OCI-LY1 (cell line): ENCODE measurements around the gene PRKCE.

Experiments used
- H2AFZ ChIP-seq: fragments of 200-600 bp; sonication (generic), shearing (Covaris generic); 2 replicates; pipeline ENCODE4 v1.6.0; 2014; ENCODE audit warnings: antibody characterized with exemption, mild to moderate bottlenecking, low read length
- H3F3A ChIP-seq: fragments of 200-600 bp; sonication (generic), shearing (Covaris generic); 2 replicates; pipeline ENCODE4 v1.6.0; 2014; ENCODE audit warnings: mild to moderate bottlenecking, antibody characterized with exemption, low read length, moderate library complexity; ENCODE audit not compliant: insufficient read depth
- H3K27ac ChIP-seq: fragments of 200-600 bp; sonication (generic); 2 replicates; pipeline ENCODE4 v1.5.1; 2014; ENCODE audit warnings: low read length, mixed run types, mild to moderate bottlenecking, low read depth; ENCODE audit not compliant: poor library complexity, severe bottlenecking
- H3K27me3 ChIP-seq: fragments of 200-600 bp; sonication (generic); 2 replicates; pipeline ENCODE4 v1.6.0; 2014; ENCODE audit warnings: antibody characterized with exemption, mild to moderate bottlenecking, low read length, moderate library complexity; ENCODE audit not compliant: insufficient read depth
- H3K36me3 ChIP-seq: fragments of 200-600 bp; sonication (generic); 2 replicates; pipeline ENCODE4 v1.6.1; 2014; ENCODE audit warnings: mild to moderate bottlenecking, antibody characterized with exemption, low read length, moderate library complexity, mixed read lengths; ENCODE audit not compliant: insufficient read depth
- H3K4me1 ChIP-seq: fragments of 200-600 bp; sonication (generic); 2 replicates; pipeline ENCODE4 v1.5.1; 2014; ENCODE audit warnings: mild to moderate bottlenecking, low read length, moderate library complexity; ENCODE audit not compliant: insufficient read depth, severe bottlenecking
- H3K4me2 ChIP-seq: fragments of 200-600 bp; sonication (generic), shearing (Covaris generic); 2 replicates; pipeline ENCODE4 v1.6.1; 2014; ENCODE audit warnings: low read length
- H3K4me3 ChIP-seq: fragments of 200-600 bp; sonication (generic); 2 replicates; pipeline ENCODE4 v1.5.1; 2014; ENCODE audit warnings: low read length, low read depth, mild to moderate bottlenecking, mixed read lengths; ENCODE audit not compliant: poor library complexity, severe bottlenecking
- H3K79me2 ChIP-seq: fragments of 200-600 bp; shearing (Covaris generic); 2 replicates; pipeline ENCODE4 v1.6.1; 2016; ENCODE audit warnings: mixed run types, low read length, mixed read lengths; ENCODE audit not compliant: insufficient read depth
- H3K9ac ChIP-seq: fragments of 200-600 bp; sonication (generic), shearing (Covaris generic); 2 replicates; pipeline ENCODE4 v1.6.1; 2014; ENCODE audit warnings: mild to moderate bottlenecking, low read length, mixed read lengths
- H3K9me2 ChIP-seq: fragments of 200-600 bp; sonication (generic), shearing (Covaris generic); 2 replicates; pipeline ENCODE4 v1.6.1; 2014; ENCODE audit warnings: low read depth, mild to moderate bottlenecking, low read length, mixed read lengths
- H3K9me3 ChIP-seq: fragments of 200-600 bp; shearing (Covaris generic); 2 replicates; pipeline ENCODE4 v1.6.1; 2014; ENCODE audit warnings: low read length, mixed read lengths
- H4K20me1 ChIP-seq: fragments of 200-600 bp; sonication (generic), shearing (Covaris generic); 2 replicates; pipeline ENCODE4 v1.6.0; 2016; ENCODE audit warnings: mild to moderate bottlenecking, low read length; ENCODE audit not compliant: insufficient read depth
- EZH2 ChIP-seq: fragments of 200-600 bp; sonication (generic), shearing (Covaris generic); IDR thresholded peaks from 2 replicates; pipeline ENCODE4 v1.8.0; 2017; ENCODE audit warnings: borderline replicate concordance, mixed run types, mild to moderate bottlenecking, antibody characterized with exemption, low read length, moderate library complexity, mixed read lengths
- TF ChIP-seq, protein P1 (sequence below): fragments of 200-600 bp; sonication (generic), shearing (Covaris generic); IDR thresholded peaks from 2 replicates; pipeline ENCODE4 v1.5.1; 2017; ENCODE audit warnings: mild to moderate bottlenecking, antibody characterized with exemption, low read length, moderate library complexity, mixed read lengths

Gene PRKCE

DNA sequence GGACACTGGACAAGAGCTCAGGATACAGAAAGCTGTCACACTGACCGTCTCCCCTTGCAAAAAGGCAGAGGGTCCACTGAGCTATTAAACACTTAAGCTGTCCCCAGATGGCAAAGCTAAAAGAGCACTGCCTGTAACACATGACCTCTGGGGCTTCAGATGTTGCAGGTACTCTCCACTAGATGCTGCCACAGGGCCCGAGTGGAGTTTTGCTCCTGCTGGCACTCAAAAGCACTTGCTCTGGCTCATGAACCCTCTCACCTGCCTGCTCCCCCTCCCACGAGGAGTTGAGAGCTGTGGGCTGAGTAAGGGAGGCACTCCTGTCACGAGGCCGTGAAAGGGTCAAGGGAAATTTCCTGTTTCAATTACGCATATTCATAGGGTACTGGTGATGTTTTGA, 227.9 kb downstream of the PRKCE start:
- no peaks in the 10 kb centered on the region for H3K27me3 ChIP-seq
- H3K9me2 ChIP-seq, result no peaks in the 10 kb centered on the region
- TF ChIP-seq, protein P1, sequence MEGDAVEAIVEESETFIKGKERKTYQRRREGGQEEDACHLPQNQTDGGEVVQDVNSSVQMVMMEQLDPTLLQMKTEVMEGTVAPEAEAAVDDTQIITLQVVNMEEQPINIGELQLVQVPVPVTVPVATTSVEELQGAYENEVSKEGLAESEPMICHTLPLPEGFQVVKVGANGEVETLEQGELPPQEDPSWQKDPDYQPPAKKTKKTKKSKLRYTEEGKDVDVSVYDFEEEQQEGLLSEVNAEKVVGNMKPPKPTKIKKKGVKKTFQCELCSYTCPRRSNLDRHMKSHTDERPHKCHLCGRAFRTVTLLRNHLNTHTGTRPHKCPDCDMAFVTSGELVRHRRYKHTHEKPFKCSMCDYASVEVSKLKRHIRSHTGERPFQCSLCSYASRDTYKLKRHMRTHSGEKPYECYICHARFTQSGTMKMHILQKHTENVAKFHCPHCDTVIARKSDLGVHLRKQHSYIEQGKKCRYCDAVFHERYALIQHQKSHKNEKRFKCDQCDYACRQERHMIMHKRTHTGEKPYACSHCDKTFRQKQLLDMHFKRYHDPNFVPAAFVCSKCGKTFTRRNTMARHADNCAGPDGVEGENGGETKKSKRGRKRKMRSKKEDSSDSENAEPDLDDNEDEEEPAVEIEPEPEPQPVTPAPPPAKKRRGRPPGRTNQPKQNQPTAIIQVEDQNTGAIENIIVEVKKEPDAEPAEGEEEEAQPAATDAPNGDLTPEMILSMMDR, result peak; percentile 25
- TF ChIP-seq EZH2, result no peak
- no peak overlapping the region for H3K4me2 ChIP-seq
- H3K4me1 ChIP-seq, result peaks cover 10% of the 10 kb centered on the region
- H3K36me3 ChIP-seq, result peaks cover 2% of the 10 kb centered on the region
- no peak overlapping the region for H3K9ac ChIP-seq
- no peak overlapping the region for H3K4me3 ChIP-seq
- H3K79me2 ChIP-seq, result no peaks in the 10 kb centered on the region
- H3K9me3 ChIP-seq, result peaks cover 10% of the 10 kb centered on the region; the same call in 1 of the 2 replicates
- H3F3A ChIP-seq, result no peaks in the 10 kb centered on the region
- no peak overlapping the region for H2AFZ ChIP-seq
- no peaks in the 10 kb centered on the region for H4K20me1 ChIP-seq
- H3K27ac ChIP-seq, result no peak overlapping the region

DNA sequence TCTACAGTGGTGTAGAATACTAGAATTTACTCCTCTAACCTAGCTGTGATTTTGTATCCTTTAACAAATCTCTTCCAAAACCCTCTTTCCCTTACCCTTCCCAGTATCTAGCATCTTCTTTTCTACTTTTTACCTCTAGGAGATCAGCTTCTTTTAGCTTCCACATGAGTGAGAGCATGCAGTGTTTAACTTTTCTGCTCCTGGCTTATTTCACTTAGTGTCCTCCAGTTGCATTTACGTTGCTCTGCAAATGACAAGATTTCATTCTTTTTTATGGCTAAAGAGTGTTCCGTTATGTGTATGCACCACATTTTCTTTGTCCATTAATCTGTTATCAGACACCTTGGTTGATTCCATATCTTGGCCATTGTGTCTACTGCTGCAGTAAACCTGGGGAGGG, 228.5 kb downstream of the PRKCE start:
- Histone ChIP-seq H3K4me1 (peaks cover 13% of the 10 kb centered on the region), H3K27ac (no peak overlapping the region), H3K9me3 (peaks cover 10% of the 10 kb centered on the region; the same call in 1 of the 2 replicates), H3K9me2 (no peaks in the 10 kb centered on the region), H3K4me3 (no peak overlapping the region), H2AFZ (no peak overlapping the region), H3K27me3 (no peaks in the 10 kb centered on the region), H3K79me2 (no peaks in the 10 kb centered on the region), H3F3A (no peaks in the 10 kb centered on the region), H3K36me3 (peaks cover 2% of the 10 kb centered on the region), H4K20me1 (no peaks in the 10 kb centered on the region), H3K9ac (no peak overlapping the region), H3K4me2 (no peak overlapping the region)
- TF ChIP-seq, protein P1, result no peak
- TF ChIP-seq EZH2, result no peak

DNA sequence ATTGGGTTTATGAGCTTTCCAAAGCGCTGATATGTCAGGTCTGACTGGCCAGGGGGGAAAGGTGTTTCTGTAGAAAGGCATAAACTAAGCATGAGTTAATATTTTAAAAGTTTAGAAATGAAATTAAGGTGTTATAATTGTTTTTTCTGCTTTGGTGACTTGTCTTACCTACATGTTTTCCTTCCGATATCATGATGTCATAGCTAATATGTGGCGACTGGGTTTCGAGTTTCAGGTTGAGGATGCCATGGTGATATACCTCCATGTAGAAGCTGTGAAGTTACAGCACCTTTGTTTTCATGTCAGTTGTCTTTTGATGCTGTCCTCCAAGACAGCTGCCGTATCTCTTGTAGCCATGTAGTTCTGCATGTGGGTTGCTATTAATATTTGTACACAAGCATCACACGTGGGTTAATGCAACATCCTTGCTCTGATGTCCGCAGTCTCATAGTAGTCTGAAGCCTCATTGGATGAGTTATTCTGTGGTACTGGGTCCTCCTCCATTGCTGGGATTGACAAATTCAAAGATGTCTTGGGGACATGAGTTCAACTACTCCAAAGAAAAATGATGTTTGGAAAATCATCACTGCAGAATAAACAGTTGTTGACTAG, 230.6 kb downstream of the PRKCE start:
- Histone ChIP-seq H3K27ac (no peak overlapping the region), H2AFZ (no peak overlapping the region), H3K79me2 (no peaks in the 10 kb centered on the region), H3K9ac (no peak overlapping the region), H3K4me3 (no peak overlapping the region), H3K27me3 (no peaks in the 10 kb centered on the region), H3K4me2 (no peak overlapping the region), H4K20me1 (no peaks in the 10 kb centered on the region), H3K9me3 (no peaks in the 10 kb centered on the region), H3K4me1 (peaks cover 28% of the 10 kb centered on the region), H3K9me2 (no peaks in the 10 kb centered on the region), H3F3A (no peaks in the 10 kb centered on the region), H3K36me3 (peaks cover 2% of the 10 kb centered on the region)
- no peak for TF ChIP-seq EZH2
- TF ChIP-seq, protein P1, result no peak
